Panc1 (cell line): Measurements from ENCODE around the gene HLCS. TPM values are rescaled to one million over a fixed set of nuclear protein-coding genes. Genes with fewer than 3 reads are reported as not detected.

Experiments
- ATAC-seq: fragments of 200-7000 bp; cut with Tn5 transposase; 2 replicates; pipeline ENCODE4 v1.9.1; 2020; ENCODE audit warnings: mild to moderate bottlenecking, moderate library complexity
- BruUV-seq: library from RNA; stranded (reverse); fragments of 400-500 nt; replicated peaks from 2 replicates; lab custom pipeline; 2021; lab: Mats Ljungman, UMichigan
- CTCF ChIA-PET: fragments of 300-600 bp; sonication (Branson Sonifier 250); formaldehyde crosslinking; loops from one replicate; lab custom pipeline; 2022; ENCODE audit warnings: antibody characterized with exemption; lab: Charles Lee
- POLR2A ChIA-PET: fragments of 300-600 bp; sonication (Branson Sonifier 250); formaldehyde crosslinking; loops from one replicate; lab custom pipeline; 2022; ENCODE audit warnings: antibody characterized with exemption; lab: Charles Lee
- DNase-seq: peaks from one replicate; pipeline ENCODE4 v3.0.0-alpha.2; 2010; ENCODE audit warnings: low read depth, low spot score
- H3K27ac ChIP-seq: 2 replicates; pipeline ENCODE4 v1.5.1; 2011; ENCODE audit warnings: mild to moderate bottlenecking, low read length, inconsistent platforms
- H3K27me3 ChIP-seq: fragments of 200-500 bp; sonication (Bioruptor generic); 2 replicates; pipeline ENCODE4 v1.6.0; 2014; ENCODE audit warnings: low read length, inconsistent platforms; ENCODE audit not compliant: control insufficient read depth, insufficient read depth
- H3K36me3 ChIP-seq: fragments of 200-500 bp; sonication (Bioruptor generic); 2 replicates; pipeline ENCODE4 v1.5.1; 2014; ENCODE audit warnings: inconsistent platforms, mild to moderate bottlenecking, low read length, moderate library complexity; ENCODE audit not compliant: control insufficient read depth, insufficient read depth
- H3K4me1 ChIP-seq: 2 replicates; pipeline ENCODE4 v1.5.1; 2011; ENCODE audit warnings: inconsistent platforms, mild to moderate bottlenecking, low read length, moderate library complexity; ENCODE audit not compliant: control insufficient read depth, insufficient read depth
- H3K4me3 ChIP-seq, 2 experiments: 2 replicates each; pipeline ENCODE4 v1.5.1; 2011 to 2012; ENCODE audit warnings: low read depth in 2 of 2, low read length in 2 of 2, mild to moderate bottlenecking in 2 of 2, inconsistent platforms in 1 of 2, moderate library complexity in 1 of 2
- H3K9me3 ChIP-seq: fragments of 200-500 bp; sonication (Bioruptor generic); 2 replicates; pipeline ENCODE4 v1.5.1; 2014; ENCODE audit warnings: low read depth, mild to moderate bottlenecking, inconsistent platforms, low read length, moderate library complexity; ENCODE audit not compliant: control insufficient read depth, insufficient read depth
- CTCF ChIP-seq: fragments of 450-650 bp; IDR thresholded peaks from 2 replicates; pipeline ENCODE4 v1.5.1; 2017; ENCODE audit warnings: mild to moderate bottlenecking
- POLR2AphosphoS5 ChIP-seq: IDR thresholded peaks from 2 replicates; pipeline ENCODE4 v1.6.1; 2012; ENCODE audit warnings: mild to moderate bottlenecking, low read depth, low read length, moderate library complexity
- REST ChIP-seq, 2 experiments: IDR thresholded peaks; 2 replicates each; pipeline ENCODE4 v1.6.1; 2011 to 2012; ENCODE audit warnings: low read depth in 2 of 2, control low read depth in 1 of 2, low read length in 1 of 2, mild to moderate bottlenecking in 1 of 2, moderate library complexity in 1 of 2; ENCODE audit not compliant: insufficient read depth in 1 of 2
- SIN3A ChIP-seq: IDR thresholded peaks from 2 replicates; pipeline ENCODE4 v1.6.1; 2012; ENCODE audit warnings: low read depth, mild to moderate bottlenecking, low read length, moderate library complexity, borderline replicate concordance; ENCODE audit not compliant: insufficient read depth
- TCF7L2 ChIP-seq: IDR thresholded peaks from 2 replicates; pipeline ENCODE4 v1.6.1; 2011; ENCODE audit warnings: mild to moderate bottlenecking, low read depth, low read length, inconsistent platforms
- in situ Hi-C: cut with HindIII; loops from 2 replicates; pipeline ENCODE4 v1.10.0; 2016; ENCODE audit warnings: low sequenced_read_pairs, low pct_unique_long_range_greater_than_20kb
- intact Hi-C: fragments of 100-400 bp; cut with micrococcal nuclease; formaldehyde crosslinking; loops from one replicate; pipeline ENCODE4 v1.10.0; 2022; ENCODE audit not compliant: unreplicated experiment
- total RNA-seq: library from RNA; stranded (reverse); gene quantifications from one replicate; pipeline ENCODE4 v1.2.1, GENCODE V29; 2021; ENCODE audit not compliant: unreplicated experiment

Gene HLCS
- total RNA-seq, 1 experiment from 2014 or later, result 15.3 TPM

GRCh38 chr21:36718951-36719501 lies 247.4 kb downstream of the HLCS start:
- Histone ChIP-seq H3K27me3 (no peaks in the 10 kb centered on the region), H3K9me3 (no peaks in the 10 kb centered on the region), H3K27ac (no peak overlapping the region), H3K4me1 (no peaks in the 10 kb centered on the region), H3K36me3 (no peaks in the 10 kb centered on the region), H3K4me3 (no peak overlapping the region)
- POLR2A ChIA-PET, result no interaction called here
- CTCF ChIA-PET, result no interaction called here
- no TSS peak for BruUV-seq
- DNase-seq (no peak), ATAC-seq (no peak)
- in situ Hi-C loops (no loop called here), intact Hi-C loops (no loop called here)
- TF ChIP-seq POLR2AphosphoS5 (no peak), REST (IDR thresholded peaks at IDR 0.05; ENCODE audit: insufficient read depth in 1 of 2, low read depth in 2 of 2, low read length in 1 of 2) (no peak), TCF7L2 (no peak), SIN3A (no peak), CTCF (no peak)

- POLR2A ChIA-PET, result no interaction called here
- ATAC-seq, result no peak
- Histone ChIP-seq H3K27me3 (no peaks in the 10 kb centered on the region), H3K9me3 (no peaks in the 10 kb centered on the region), H3K4me3 (no peak overlapping the region), H3K36me3 (no peaks in the 10 kb centered on the region), H3K27ac (no peak overlapping the region), H3K4me1 (no peaks in the 10 kb centered on the region)
- BruUV-seq, result no TSS peak
- intact Hi-C loops (no loop called here), in situ Hi-C loops (no loop called here)
- CTCF ChIA-PET, result no interaction called here
- no peak for TF ChIP-seq TCF7L2
- no peak for TF ChIP-seq SIN3A
- no peak for TF ChIP-seq CTCF
- no peak for TF ChIP-seq REST (IDR thresholded peaks at IDR 0.05; ENCODE audit: insufficient read depth in 1 of 2, low read depth in 2 of 2, low read length in 1 of 2)
- TF ChIP-seq POLR2AphosphoS5, result no peak
- DNase-seq, result no peak
Measured at GRCh38 chr21:36717976-36718375, 248.5 kb downstream of the HLCS start.
